ENCODE results near the gene TBC1D8.

The TBC1D8 gene

DNA sequence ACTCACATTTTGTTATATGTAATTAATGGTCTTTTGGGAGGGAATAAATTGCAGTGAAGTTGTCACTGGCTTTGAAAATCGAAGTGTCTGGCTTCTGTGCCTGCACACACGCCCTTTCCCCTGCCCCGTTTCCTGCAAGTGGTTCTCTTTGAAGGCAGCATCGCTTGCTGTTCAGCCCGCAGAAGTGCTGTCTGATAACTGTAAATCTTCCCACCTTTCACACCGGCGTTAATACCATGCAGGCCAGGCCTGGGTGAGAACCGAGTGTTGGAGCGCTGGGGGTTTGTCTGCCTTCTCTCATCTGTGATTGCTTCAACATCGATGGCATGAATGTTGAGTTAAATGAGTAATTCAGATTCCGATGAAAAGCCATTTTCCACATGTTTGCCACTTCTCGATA lies 187.0 kb downstream of the TBC1D8 start:
- Histone ChIP-seq H3K9me3 (no peaks in the 10 kb centered on the region), H3K4me1 (no peaks in the 10 kb centered on the region), H3K9ac (no peak overlapping the region), H3K4me2 (no peak overlapping the region), H3K4me3 (no peak overlapping the region), H3K36me3 (no peaks in the 10 kb centered on the region), H3K27ac (no peak overlapping the region), H4K20me1 (no peaks in the 10 kb centered on the region), H3K27me3 (no peaks in the 10 kb centered on the region)
- TF ChIP-seq Cebpa-rat (IDR thresholded peaks at IDR 0.05), result no peak

DNA sequence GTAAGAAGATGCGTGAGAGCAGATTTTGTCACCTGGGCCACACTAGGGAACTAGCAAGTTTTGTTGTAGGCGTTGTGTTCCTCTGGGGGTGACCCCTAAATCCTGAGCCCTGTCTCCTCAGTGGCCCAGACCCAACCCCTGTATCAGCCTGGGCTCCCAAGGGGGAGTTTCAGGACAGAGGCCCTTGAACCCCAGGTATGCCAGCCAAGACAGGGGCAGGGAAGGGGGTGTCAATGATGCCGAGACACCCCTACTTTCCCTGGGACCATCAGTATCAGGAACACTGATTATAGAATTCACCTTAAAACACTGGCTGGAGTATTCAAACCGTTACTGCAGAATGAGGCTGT lies 188.2 kb downstream of the TBC1D8 start:
- Histone ChIP-seq H3K36me3 (no peaks in the 10 kb centered on the region), H3K4me2 (no peak overlapping the region), H3K27me3 (no peaks in the 10 kb centered on the region), H3K4me1 (no peaks in the 10 kb centered on the region), H3K4me3 (no peak overlapping the region), H3K9me3 (no peaks in the 10 kb centered on the region), H4K20me1 (no peaks in the 10 kb centered on the region), H3K9ac (no peak overlapping the region), H3K27ac (no peak overlapping the region)
- no peak for TF ChIP-seq Cebpa-rat (IDR thresholded peaks at IDR 0.05)

DNA sequence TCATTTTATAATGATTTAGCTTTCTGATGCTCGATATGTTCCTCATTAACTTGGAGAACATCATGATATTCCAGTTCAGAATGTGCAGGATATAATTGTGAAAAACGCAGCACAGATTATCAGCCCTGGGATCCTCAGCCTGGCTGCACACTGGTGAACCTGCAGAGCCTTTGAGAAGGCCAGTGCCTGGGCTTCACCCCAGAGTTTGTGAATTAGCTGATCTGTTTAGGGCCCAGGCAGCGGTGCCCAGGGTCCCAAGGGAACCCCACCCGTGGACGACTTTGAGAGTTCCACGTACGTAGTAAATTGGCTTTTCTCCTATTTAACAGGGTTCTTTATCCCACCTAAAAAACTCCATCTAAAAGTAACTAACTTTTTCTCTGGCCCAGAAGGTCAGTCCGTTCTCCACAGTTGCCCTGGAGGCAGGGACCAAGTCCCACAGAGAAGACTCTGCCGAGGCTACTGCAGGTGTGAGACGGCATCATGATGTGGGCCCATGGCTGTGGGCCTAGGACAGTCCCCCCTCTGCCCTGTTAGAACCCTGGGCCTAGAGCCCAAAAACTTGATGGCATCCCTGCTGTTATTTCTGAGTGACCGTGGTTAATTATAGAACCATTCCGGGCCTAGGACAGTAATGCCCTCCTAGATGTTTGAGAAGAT lies 188.7 kb downstream of the TBC1D8 start:
- no peak overlapping the region for H3K4me2 ChIP-seq
- no peak overlapping the region for H3K4me3 ChIP-seq
- no peak for TF ChIP-seq Cebpa-rat (IDR thresholded peaks at IDR 0.05)
- no peak overlapping the region for H3K27ac ChIP-seq
- no peak overlapping the region for H3K9ac ChIP-seq
- no peaks in the 10 kb centered on the region for H3K36me3 ChIP-seq
- no peaks in the 10 kb centered on the region for H3K27me3 ChIP-seq
- no peaks in the 10 kb centered on the region for H3K9me3 ChIP-seq
- no peaks in the 10 kb centered on the region for H4K20me1 ChIP-seq
- H3K4me1 ChIP-seq, result no peaks in the 10 kb centered on the region

DNA sequence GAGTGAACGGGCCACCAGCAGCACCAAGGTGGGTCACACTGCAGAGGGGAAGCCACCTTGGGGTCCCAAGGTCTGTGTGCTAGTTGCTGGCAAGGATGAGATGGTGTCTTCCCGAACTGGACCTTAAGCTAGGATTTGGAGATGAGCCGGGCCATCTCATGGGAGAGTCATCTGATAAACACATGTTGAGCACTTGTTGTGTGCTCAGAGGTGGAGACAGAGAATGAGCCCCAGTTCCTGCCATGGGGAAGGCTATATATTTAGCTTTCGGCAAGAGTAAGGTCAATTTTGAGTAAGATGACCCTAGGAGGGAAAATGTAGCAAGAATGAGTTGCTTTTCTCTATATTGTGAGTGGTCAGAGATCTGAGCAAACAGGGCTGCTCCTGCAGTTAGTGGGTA lies 190.5 kb downstream of the TBC1D8 start:
- no peak for TF ChIP-seq Cebpa-rat (IDR thresholded peaks at IDR 0.05)
- H3K4me3 ChIP-seq, result no peak overlapping the region
- H3K9me3 ChIP-seq, result no peaks in the 10 kb centered on the region
- no peaks in the 10 kb centered on the region for H3K36me3 ChIP-seq
- H4K20me1 ChIP-seq, result no peaks in the 10 kb centered on the region
- no peak overlapping the region for H3K9ac ChIP-seq
- no peak overlapping the region for H3K27ac ChIP-seq
- no peaks in the 10 kb centered on the region for H3K27me3 ChIP-seq
- no peak overlapping the region for H3K4me2 ChIP-seq
- no peaks in the 10 kb centered on the region for H3K4me1 ChIP-seq

DNA sequence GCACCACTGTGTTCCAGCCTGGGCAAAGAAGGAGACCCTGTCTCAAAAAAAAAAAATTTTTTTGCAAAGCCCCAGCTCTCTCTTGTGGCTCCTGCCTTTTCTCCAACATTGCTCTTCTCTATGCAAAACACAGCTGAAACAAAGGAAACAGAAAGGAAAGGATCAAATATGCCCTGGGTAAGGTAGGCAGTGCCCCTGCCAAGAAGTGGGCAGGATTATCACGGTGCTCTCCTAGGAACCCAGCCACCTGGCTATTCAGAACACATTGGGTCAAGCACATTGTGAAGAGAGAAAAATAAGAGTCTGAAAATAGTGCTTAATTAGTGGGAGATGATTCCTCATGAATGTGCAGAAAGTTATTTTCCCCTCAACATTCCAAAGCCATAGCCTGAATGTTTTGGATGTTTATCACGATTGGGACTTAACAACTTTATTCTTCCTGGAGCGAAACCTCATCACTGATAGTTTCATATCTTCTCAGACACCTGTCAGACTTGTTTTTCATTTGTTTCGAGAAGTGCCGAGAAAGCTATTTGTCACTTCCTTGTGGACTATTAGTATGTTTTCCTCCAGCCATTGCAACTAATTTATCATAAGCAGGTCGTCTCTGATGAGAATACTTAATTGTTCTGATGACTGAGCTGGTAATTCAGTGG lies 191.8 kb downstream of the TBC1D8 start:
- no peak for TF ChIP-seq Cebpa-rat (IDR thresholded peaks at IDR 0.05)

DNA sequence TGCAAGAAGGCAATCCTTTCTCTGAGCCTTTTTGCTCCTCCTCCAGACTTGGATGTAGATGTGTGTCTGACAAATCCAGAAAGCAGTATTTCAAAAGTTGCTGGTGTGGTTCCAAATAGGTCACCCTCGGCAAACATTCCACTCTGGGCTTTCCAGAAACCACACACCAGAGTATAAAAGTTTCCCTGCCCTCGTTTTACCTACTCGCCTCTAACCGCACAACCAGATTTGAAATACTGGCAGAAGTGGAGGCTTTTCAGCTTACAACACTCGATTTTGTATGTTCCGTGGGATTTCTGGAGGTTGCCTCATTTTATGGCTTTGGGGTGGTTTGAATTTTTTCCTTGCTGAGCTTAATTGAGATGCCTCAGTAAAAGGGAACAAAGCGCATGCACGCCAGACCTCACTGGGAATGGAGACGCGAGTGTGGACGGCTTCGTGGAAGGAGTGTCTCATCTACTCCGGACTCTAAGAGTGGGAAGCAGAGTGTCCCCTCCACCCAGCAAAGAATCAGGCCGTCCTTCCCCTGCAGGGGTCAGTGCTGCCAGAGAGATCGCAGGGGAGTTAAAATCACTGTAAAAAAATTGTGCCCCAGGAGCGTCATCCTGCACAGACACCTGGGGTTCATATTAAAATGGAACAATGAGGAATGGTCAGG lies 193.1 kb downstream of the TBC1D8 start:
- Histone ChIP-seq H3K4me3 (no peak overlapping the region), H3K27ac (no peak overlapping the region), H3K9ac (no peak overlapping the region), H3K27me3 (no peaks in the 10 kb centered on the region), H3K9me3 (no peaks in the 10 kb centered on the region), H4K20me1 (no peaks in the 10 kb centered on the region), H3K4me2 (no peak overlapping the region), H3K36me3 (no peaks in the 10 kb centered on the region), H3K4me1 (no peaks in the 10 kb centered on the region)
- no peak for TF ChIP-seq Cebpa-rat (IDR thresholded peaks at IDR 0.05)

More for the DNA sequence above, 191.8 kb downstream of the TBC1D8 start:
- Histone ChIP-seq H3K9ac (no peak overlapping the region), H3K4me1 (no peaks in the 10 kb centered on the region), H3K4me3 (no peak overlapping the region), H4K20me1 (no peaks in the 10 kb centered on the region), H3K27me3 (no peaks in the 10 kb centered on the region), H3K9me3 (no peaks in the 10 kb centered on the region), H3K4me2 (no peak overlapping the region), H3K36me3 (no peaks in the 10 kb centered on the region), H3K27ac (no peak overlapping the region)

Measured in BLaER1 (cell line).